Activated CD8-positive, alpha-beta memory T cell treated with anti-CD3 and anti-CD28 coated beads for 4 hours (primary cell): ENCODE results near the gene OR2AE1.
"Not testable (repeated sequence)": the region's sequence is repeated elsewhere in the genome, so short reads cannot be mapped to it uniquely, and the experiment has no call there.

Source experiments
- DNase-seq, 2 donors: peaks; one replicate each; pipeline ENCODE4 v3.0.0-alpha.2; 2020; ENCODE audit warnings: low read depth in 2 of 2

The OR2AE1 gene

DNA sequence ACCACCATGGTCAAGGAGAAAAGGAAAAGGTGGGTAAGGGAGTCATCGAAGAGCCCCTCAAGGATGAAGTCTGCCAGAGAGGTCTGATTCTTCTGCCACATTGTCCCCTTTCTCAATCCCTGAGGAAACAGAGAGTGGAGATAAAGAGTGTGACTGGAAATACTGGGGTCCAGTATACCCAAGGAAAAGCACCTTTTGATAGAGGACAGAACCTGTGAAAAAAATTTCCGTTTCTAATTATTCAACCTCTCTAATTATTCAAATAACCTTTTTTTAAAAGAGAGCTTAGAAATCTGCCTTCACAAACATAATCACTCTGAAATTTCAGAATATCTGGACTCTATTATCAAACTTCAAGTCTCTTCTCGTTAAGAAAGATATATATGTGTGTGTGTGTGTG, at the start of gene OR2AE1:
Gene OR2AE1, minus strand, starts transcription at position 101 of the 400 bp plus-strand sequence. Its CDS starts 0 bp downstream, at position 101.
- no peak for DNase-seq

GRCh38 chr7:99926321-99926720, 49.5 kb upstream of the OR2AE1 start:
- DNase-seq, result no peak

DNA sequence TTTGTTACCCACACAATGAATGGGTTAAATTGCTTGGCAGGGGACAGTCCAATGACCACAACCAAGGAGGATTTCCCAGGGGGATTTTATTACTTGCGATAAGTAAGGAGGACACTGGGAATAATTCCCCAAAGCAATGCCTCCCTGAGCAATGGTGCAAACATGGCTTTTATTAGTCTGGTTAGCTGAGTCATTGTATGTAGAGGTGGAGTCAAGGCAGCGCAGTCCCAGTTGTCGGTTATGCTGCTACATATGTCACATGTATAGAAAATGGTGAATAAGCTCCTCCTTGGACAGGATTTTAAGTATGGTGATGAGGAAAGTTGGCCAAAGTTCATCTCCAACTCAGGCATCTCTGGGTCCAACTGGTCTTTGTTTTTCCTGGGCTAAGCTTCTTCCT, 46.4 kb upstream of the OR2AE1 start:
- no peak for DNase-seq

DNA sequence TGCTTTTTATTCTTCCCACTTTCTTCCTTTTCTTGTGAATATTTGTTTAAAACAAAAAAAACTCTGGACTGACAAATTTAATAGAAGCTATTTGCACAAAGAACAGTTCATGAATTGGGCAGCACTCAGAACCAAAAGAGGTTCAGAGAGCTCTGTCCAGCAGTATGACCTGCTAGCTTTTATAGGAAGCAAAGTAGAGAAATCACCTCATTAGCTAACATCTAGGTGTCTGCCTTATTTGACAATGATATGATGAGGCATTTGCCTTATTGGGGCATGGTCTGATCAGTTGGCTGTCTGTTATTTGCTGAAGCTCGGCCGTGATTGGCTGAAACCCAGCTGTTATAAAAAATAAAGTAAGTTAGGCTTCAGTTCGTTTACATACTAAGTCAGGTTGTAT, 43.3 kb upstream of the OR2AE1 start:
- no peak for DNase-seq

GRCh38 chr7:99919814-99920112, 42.9 kb upstream of the OR2AE1 start:
- no peak for DNase-seq

DNA sequence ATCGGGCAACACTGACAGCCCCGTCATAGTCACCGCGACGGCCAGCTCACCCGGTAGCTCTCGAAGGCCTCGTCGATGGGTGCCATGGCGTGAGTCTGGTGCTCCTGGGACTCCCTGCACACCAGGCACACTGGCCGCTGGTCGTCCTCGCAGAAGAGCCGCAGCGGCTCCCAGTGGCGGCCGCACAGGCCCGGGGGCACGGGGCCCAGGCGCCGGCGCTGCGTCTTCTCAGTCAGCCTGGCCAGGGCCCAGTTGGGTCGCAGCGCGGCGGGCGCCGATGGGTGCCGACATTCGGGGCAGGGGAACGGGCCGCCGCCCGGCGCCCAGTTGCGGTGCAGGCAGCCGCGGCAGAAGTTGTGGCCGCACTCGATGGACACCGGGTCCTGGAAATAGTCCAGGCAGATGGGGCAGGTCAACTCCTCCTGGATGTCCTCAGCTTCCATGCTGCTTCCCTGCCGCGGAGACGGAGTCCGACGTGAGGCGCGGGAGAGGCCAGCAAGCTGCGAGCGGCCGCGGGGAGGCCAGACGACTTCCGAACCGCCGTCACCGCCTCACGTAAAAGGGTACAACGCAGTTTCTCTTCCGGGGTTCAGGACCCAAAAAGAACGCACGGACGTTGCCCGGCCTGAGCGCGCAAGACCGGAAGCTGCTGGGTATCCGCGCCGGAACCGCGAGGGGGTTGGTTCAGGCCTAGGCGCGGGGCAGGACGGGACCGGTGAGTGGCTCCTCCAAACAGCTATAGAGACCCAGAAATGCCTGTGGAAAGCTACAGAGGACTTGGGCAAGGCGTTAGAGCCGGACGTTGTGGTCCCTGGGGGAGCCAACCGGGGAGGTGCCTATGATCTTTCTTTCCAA, 42.4 kb upstream of the OR2AE1 start, which contains the start of gene TRIM4:
Gene TRIM4, minus strand, starts transcription at position 572 of the 855 bp plus-strand sequence. Its CDS starts 129 bp downstream, at position 443.
- DNase-seq, result peak; percentile 77 to 81

DNA sequence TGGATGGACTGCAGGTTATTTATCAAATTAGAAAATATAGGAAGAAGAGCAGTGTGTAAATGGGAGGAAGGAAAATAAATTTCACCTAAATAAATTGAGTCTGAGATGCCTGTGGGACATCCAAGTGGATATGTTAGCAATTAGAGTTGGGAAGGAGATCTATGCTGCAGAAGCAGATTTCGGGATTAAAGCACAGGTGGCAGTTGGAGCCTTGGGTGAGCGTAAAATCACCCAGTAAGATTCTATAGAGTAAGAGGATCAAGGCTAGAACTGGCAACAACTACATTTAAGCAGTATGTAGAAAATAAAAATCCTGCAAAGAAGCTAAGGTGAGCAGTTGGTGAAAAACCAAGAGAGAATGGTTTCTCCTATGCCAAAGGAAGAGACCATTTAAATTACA, 34.1 kb upstream of the OR2AE1 start:
- no peak for DNase-seq

- no peak for DNase-seq
Measured at GRCh38 chr7:99901581-99901980, 24.7 kb upstream of the OR2AE1 start.

GRCh38 chr7:99899830-99900519, 23.1 kb upstream of the OR2AE1 start:
- DNase-seq, result no peak

- DNase-seq, result no peak
Measured at GRCh38 chr7:99898836-99899235, 22.0 kb upstream of the OR2AE1 start.

- DNase-seq, result no peak
Measured at GRCh38 chr7:99898023-99898357, 21.2 kb upstream of the OR2AE1 start.

GRCh38 chr7:99897322-99898022, 20.6 kb upstream of the OR2AE1 start:
- DNase-seq, result no peak

- DNase-seq, result no peak
Measured at GRCh38 chr7:99894738-99895137, 17.9 kb upstream of the OR2AE1 start.

DNA sequence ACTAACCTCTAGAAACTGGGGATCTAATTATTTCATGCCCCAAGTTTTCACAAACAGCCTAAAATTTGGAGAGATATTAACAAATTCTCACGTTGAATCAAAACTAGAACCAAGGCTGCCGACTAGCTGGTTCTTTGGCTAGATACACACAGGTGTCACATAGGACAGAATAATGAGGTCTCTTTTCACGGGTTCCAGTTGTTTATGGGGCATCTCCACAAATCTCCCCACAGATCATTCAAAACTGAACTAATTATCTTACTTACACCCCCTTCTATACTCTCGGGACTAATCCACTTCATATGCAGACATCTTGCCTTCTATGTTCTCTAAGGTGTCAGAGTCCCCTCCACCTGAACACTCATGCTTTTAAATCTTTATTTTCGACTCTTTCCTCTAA, 16.4 kb upstream of the OR2AE1 start:
- no peak for DNase-seq

- not testable (repeated sequence) for DNase-seq
Measured at GRCh38 chr7:99890348-99890747, 13.5 kb upstream of the OR2AE1 start.

- DNase-seq, result not testable (repeated sequence)
Measured at GRCh38 chr7:99888366-99888765, 11.5 kb upstream of the OR2AE1 start.

DNA sequence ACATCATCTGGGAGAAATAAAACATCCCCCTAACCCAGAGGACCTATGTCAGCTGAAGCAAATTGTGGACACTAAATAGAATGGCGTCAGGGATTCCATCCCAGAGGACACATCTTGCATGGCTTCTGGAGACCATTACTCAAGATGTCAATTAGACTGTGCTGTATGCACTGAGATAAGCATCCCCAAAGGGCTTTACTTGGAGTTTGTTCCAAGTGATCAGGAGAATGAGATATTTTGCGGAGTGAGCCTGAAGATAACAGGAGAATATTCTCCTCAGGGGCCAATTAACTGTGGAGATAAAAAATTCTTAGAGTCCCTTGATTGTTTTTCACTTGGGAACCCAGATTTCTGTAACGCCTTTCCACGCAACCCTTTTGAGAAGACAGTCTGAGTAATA, 4.5 kb upstream of the OR2AE1 start:
- DNase-seq, result no peak

DNA sequence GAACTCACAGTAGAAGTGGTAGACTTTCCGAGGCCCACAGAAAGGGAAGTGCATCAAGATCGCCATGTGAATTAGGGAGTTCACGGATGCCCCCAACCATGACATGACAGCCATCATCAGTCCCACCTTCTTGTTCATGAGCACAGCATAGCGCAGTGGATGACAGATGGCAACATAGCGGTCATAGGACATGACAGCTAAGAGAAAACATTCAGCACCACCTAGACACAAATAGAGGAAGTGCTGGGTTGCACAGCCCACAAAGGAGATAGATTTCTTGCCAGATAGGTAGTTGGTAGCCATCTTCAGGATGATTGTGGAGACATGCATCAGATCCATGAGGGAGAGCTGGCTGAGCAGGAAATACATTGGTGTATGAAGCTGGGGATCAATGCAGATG, 342 bp downstream of the OR2AE1 start:
- DNase-seq, result no peak

GRCh38 chr7:99868246-99868645, 8.6 kb downstream of the OR2AE1 start:
- no peak for DNase-seq

GRCh38 chr7:99867477-99867876, 9.4 kb downstream of the OR2AE1 start:
- not testable (repeated sequence) for DNase-seq

DNA sequence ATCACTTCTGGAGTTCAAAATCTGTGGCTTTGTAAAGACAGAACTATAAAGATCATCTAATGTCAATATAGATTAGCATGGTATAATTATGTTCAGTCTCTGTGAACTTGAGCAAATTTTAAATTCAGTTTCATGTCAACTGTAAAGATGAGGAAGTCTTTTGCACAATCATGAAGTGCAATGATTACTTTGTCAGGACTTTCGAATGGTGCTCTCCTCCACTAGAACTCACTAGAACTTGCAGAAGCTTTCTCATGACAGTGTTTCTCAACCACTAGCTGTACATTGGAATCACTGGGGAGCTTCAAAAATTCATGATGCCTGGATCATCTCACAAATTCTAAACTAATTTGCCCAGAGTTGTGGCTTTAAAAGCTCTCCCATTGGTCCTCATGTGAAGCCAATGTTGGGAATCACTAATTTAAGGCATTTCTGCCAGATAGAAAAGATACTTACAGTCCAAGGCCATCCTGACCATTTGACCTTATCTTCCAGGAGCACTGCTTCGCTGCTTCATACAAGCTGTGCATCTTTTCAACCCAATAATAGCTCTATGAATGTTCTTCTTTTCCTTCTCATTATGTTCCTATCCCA, 12.9 kb downstream of the OR2AE1 start:
- no peak for DNase-seq
